Esophagus muscularis mucosa (tissue), 3 donors: ENCODE data around the gene ZNRF2.

ENCODE experiments used
- EP300 ChIP-seq: sonication (generic); formaldehyde crosslinking; IDR thresholded peaks from one replicate; pipeline ENCODE4 v1.6.1; 2017; ENCODE audit warnings: antibody characterized with exemption
- TF ChIP-seq, protein P1 (sequence below), 3 experiments: fragments of 200-600 bp in 2 of 3; fragments of 450-650 bp in 1 of 3; sonication (generic) in 2 of 3; IDR thresholded peaks; one replicate each; pipeline ENCODE4 v1.5.1; 2017 to 2019; ENCODE audit warnings: antibody characterized with exemption in 3 of 3, mild to moderate bottlenecking in 2 of 3, moderate library complexity in 1 of 3

DNA sequence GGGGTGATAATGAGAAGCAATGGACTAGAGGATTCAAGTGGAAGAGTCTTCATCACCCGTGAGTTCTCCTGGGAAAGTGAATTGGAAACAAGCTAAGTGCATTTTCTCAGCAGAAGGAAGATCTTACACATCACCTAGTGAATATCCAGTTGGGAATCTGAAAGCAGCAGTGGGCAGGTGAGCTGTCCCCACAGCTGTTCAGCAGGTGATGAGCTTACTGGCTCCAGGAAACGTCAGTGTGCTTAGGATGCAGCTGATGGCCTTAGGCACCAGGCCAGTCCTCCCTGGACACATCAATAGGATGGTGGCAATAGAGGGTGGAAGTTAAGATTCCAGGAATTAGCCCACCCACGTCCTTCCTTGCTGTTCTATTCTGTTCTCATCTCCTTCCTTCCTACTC lies 127.5 kb downstream of the ZNRF2 start:
- TF ChIP-seq, protein P1, sequence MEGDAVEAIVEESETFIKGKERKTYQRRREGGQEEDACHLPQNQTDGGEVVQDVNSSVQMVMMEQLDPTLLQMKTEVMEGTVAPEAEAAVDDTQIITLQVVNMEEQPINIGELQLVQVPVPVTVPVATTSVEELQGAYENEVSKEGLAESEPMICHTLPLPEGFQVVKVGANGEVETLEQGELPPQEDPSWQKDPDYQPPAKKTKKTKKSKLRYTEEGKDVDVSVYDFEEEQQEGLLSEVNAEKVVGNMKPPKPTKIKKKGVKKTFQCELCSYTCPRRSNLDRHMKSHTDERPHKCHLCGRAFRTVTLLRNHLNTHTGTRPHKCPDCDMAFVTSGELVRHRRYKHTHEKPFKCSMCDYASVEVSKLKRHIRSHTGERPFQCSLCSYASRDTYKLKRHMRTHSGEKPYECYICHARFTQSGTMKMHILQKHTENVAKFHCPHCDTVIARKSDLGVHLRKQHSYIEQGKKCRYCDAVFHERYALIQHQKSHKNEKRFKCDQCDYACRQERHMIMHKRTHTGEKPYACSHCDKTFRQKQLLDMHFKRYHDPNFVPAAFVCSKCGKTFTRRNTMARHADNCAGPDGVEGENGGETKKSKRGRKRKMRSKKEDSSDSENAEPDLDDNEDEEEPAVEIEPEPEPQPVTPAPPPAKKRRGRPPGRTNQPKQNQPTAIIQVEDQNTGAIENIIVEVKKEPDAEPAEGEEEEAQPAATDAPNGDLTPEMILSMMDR (IDR thresholded peaks at IDR 0.05), result no peak
- TF ChIP-seq EP300, result no peak
